Activated T-cell treated with anti-CD3 and anti-CD28 coated beads, Interleukin-2, amount 50 U/mL, for 72 hours (primary cell): ENCODE results near the gene GFER. TPM values are rescaled to one million over a fixed set of nuclear protein-coding genes. Genes with fewer than 3 reads are reported as not detected.
A peak's percentile ranks its signal among the peaks of the same experiment; 100 is the strongest.

Source experiments
- ATAC-seq, 2 donors: fragments of 150-1000 bp; cut with Tn5 transposase; replicated peaks in 1 of 2; 2 replicates each; pipeline ENCODE4 v1.10.0; 2021; ENCODE audit warnings: moderate library complexity in 2 of 2, mild to moderate bottlenecking in 1 of 2
- DNase-seq, 2 donors: peaks; one replicate each; pipeline ENCODE4 v3.0.0; 2021 to 2022; ENCODE audit warnings: mixed read lengths in 1 of 2
- H3K27ac Mint-ChIP-seq: one replicate; pipeline ENCODE4 v1.8.0; 2022; ENCODE audit warnings: mild to moderate bottlenecking, moderate library complexity, mixed read lengths
- H3K27me3 Mint-ChIP-seq: one replicate; pipeline ENCODE4 v1.8.0; 2022; ENCODE audit warnings: low read depth, mixed read lengths
- H3K36me3 Mint-ChIP-seq, 2 donors: one replicate each; pipeline ENCODE4 v1.8.0; 2022; ENCODE audit warnings: mixed read lengths in 2 of 2, mild to moderate bottlenecking in 1 of 2; ENCODE audit not compliant: insufficient read depth in 2 of 2
- H3K4me1 Mint-ChIP-seq: one replicate; pipeline ENCODE4 v1.8.0; 2022; ENCODE audit warnings: low read depth, mixed read lengths
- H3K4me3 Mint-ChIP-seq, 2 donors: one replicate each; pipeline ENCODE4 v1.8.0; 2022; ENCODE audit warnings: mild to moderate bottlenecking in 2 of 2, mixed read lengths in 2 of 2, moderate library complexity in 2 of 2
- H3K9me3 Mint-ChIP-seq, 2 donors: one replicate each; pipeline ENCODE4 v1.8.0; 2022; ENCODE audit warnings: mixed read lengths in 2 of 2
- total RNA-seq, 2 donors: library from RNA; stranded (reverse); gene quantifications; one replicate each; pipeline ENCODE4 v1.2.3, GENCODE V29; 2022

GFER gene
- total RNA-seq, 2 donors from 2014 or later, result 41.4 to 49.3 TPM

- H3K27me3 Mint-ChIP-seq, result peaks cover 28% of the 10 kb centered on the region
- ATAC-seq (no peak), DNase-seq (no peak)
- H3K4me1 Mint-ChIP-seq, result peaks cover 32% of the 10 kb centered on the region
- no peak overlapping the region for H3K27ac Mint-ChIP-seq
- no peak overlapping the region for H3K4me3 Mint-ChIP-seq
- peaks cover 2 to 4% of the 10 kb centered on the region in 2 donors for H3K36me3 Mint-ChIP-seq
- no peaks in the 10 kb centered on the region for H3K9me3 Mint-ChIP-seq
Observed at GRCh38 chr16:1982013-1982433, 2.0 kb upstream of the GFER start.

- H3K4me1 Mint-ChIP-seq, result peaks cover 32% of the 10 kb centered on the region
- H3K4me3 Mint-ChIP-seq, result peak overlapping the region; percentile 85 to 89
- DNase-seq (no peak), ATAC-seq (no peak)
- no peaks in the 10 kb centered on the region for H3K9me3 Mint-ChIP-seq
- H3K36me3 Mint-ChIP-seq, result peaks cover 0 to 4% of the 10 kb centered on the region in 2 donors
- no peak overlapping the region for H3K27ac Mint-ChIP-seq
- H3K27me3 Mint-ChIP-seq, result peaks cover 28% of the 10 kb centered on the region
Observed at GRCh38 chr16:1982991-1983543, 926 bp upstream of the GFER start.

GRCh38 chr16:1984347-1985225 lies 593 bp downstream of the GFER start:
- Mint-ChIP-seq H3K27ac (no peak overlapping the region), H3K4me3 (peak overlapping the region; percentile 85 to 89), H3K27me3 (peaks cover 36% of the 10 kb centered on the region), H3K36me3 (peaks cover 2 to 4% of the 10 kb centered on the region in 2 donors), H3K9me3 (no peaks in the 10 kb centered on the region), H3K4me1 (peaks cover 32% of the 10 kb centered on the region)
- ATAC-seq, result peak; percentile 22 to 26
- DNase-seq, result no peak

GRCh38 chr16:1985466-1986150 lies 1.6 kb downstream of the GFER start:
- no peak overlapping the region for H3K27ac Mint-ChIP-seq
- peak overlapping the region; percentile 85 to 89 for H3K4me3 Mint-ChIP-seq
- H3K27me3 Mint-ChIP-seq, result peaks cover 36% of the 10 kb centered on the region
- peaks cover 2 to 4% of the 10 kb centered on the region in 2 donors for H3K36me3 Mint-ChIP-seq
- no peaks in the 10 kb centered on the region for H3K9me3 Mint-ChIP-seq
- ATAC-seq, result no peak
- peaks cover 32% of the 10 kb centered on the region for H3K4me1 Mint-ChIP-seq
- no peak for DNase-seq

- peaks cover 3 to 4% of the 10 kb centered on the region in 2 donors for H3K36me3 Mint-ChIP-seq
- H3K4me3 Mint-ChIP-seq, result no peak overlapping the region
- peaks cover 21% of the 10 kb centered on the region for H3K27me3 Mint-ChIP-seq
- H3K27ac Mint-ChIP-seq, result no peak overlapping the region
- no peak for DNase-seq
- peaks cover 31% of the 10 kb centered on the region for H3K4me1 Mint-ChIP-seq
- no peak for ATAC-seq
- H3K9me3 Mint-ChIP-seq, result no peaks in the 10 kb centered on the region
Observed at GRCh38 chr16:1987198-1987597, 3.2 kb downstream of the GFER start.

GRCh38 chr16:1989209-1990100 lies 5.5 kb downstream of the GFER start, which contains the start of gene SYNGR3:
Gene SYNGR3, plus strand, starts transcription at chr16:1989970. Its CDS starts 133 bp downstream, at chr16:1990103.
- ATAC-seq (no peak), DNase-seq (peak; percentile 35 to 55)
- Mint-ChIP-seq H3K4me1 (peaks cover 32% of the 10 kb centered on the region), H3K36me3 (peaks cover 4 to 6% of the 10 kb centered on the region in 2 donors), H3K27ac (peak within 1 kb of the TSS; percentile 81), H3K27me3 (peaks cover 8% of the 10 kb centered on the region), H3K4me3 (peak within 1 kb of the TSS; percentile 86 to 88), H3K9me3 (no peaks in the 10 kb centered on the region)

- peaks cover 8% of the 10 kb centered on the region for H3K27me3 Mint-ChIP-seq
- H3K4me1 Mint-ChIP-seq, result peaks cover 26% of the 10 kb centered on the region
- peak overlapping the region in 1 of 2 donors; percentile 86 for H3K4me3 Mint-ChIP-seq
- H3K36me3 Mint-ChIP-seq, result peaks cover 4 to 6% of the 10 kb centered on the region in 2 donors
- no peaks in the 10 kb centered on the region for H3K9me3 Mint-ChIP-seq
- ATAC-seq (peak in 1 of 2 donors; percentile 1), DNase-seq (no peak)
- no peak overlapping the region for H3K27ac Mint-ChIP-seq
Observed at GRCh38 chr16:1990101-1990350, 6.0 kb downstream of the GFER start.

- peak overlapping the region; percentile 86 to 88 for H3K4me3 Mint-ChIP-seq
- peaks cover 22% of the 10 kb centered on the region for H3K4me1 Mint-ChIP-seq
- H3K27ac Mint-ChIP-seq, result no peak overlapping the region
- ATAC-seq, result peak; percentile 8 to 16
- H3K27me3 Mint-ChIP-seq, result peaks cover 8% of the 10 kb centered on the region
- H3K36me3 Mint-ChIP-seq, result peaks cover 6% of the 10 kb centered on the region in 2 donors
- peak; percentile 80 to 83 for DNase-seq
- H3K9me3 Mint-ChIP-seq, result no peaks in the 10 kb centered on the region
Observed at GRCh38 chr16:1990351-1991134, 6.5 kb downstream of the GFER start.

- DNase-seq, result peak; percentile 57 to 59
- peak overlapping the region; percentile 86 to 88 for H3K4me3 Mint-ChIP-seq
- peaks cover 8% of the 10 kb centered on the region for H3K27me3 Mint-ChIP-seq
- H3K9me3 Mint-ChIP-seq, result no peaks in the 10 kb centered on the region
- H3K36me3 Mint-ChIP-seq, result peaks cover 6% of the 10 kb centered on the region in 2 donors
- no peak overlapping the region for H3K27ac Mint-ChIP-seq
- peak; percentile 39 to 46 for ATAC-seq
- H3K4me1 Mint-ChIP-seq, result peaks cover 25% of the 10 kb centered on the region
Observed at GRCh38 chr16:1991135-1991551, 7.2 kb downstream of the GFER start.

- Mint-ChIP-seq H3K27ac (peak overlapping the region; percentile 50), H3K4me1 (peaks cover 30% of the 10 kb centered on the region), H3K27me3 (peaks cover 8% of the 10 kb centered on the region), H3K36me3 (peaks cover 2 to 6% of the 10 kb centered on the region in 2 donors), H3K9me3 (no peaks in the 10 kb centered on the region), H3K4me3 (peak overlapping the region; percentile 86 to 88)
- ATAC-seq, result no peak
- no peak for DNase-seq
Observed at GRCh38 chr16:1991588-1991947, 7.6 kb downstream of the GFER start.

GRCh38 chr16:1991948-1992703 lies 8.1 kb downstream of the GFER start:
- H3K4me1 Mint-ChIP-seq, result peaks cover 33% of the 10 kb centered on the region
- H3K4me3 Mint-ChIP-seq, result peak overlapping the region; percentile 86 to 88
- H3K9me3 Mint-ChIP-seq, result no peaks in the 10 kb centered on the region
- no peak overlapping the region for H3K27ac Mint-ChIP-seq
- ATAC-seq (peak; percentile 64 to 71), DNase-seq (peak; percentile 97)
- H3K36me3 Mint-ChIP-seq, result peaks cover 2 to 6% of the 10 kb centered on the region in 2 donors
- peaks cover 8% of the 10 kb centered on the region for H3K27me3 Mint-ChIP-seq
